Left lobe of liver (tissue), 2 donors: ENCODE measurements around the gene RAPSN. TPM values are rescaled to one million over a fixed set of nuclear protein-coding genes. Genes with fewer than 3 reads are reported as not detected.
A peak's percentile ranks its signal among the peaks of the same experiment; 100 is the strongest.

Source experiments
- ATAC-seq: fragments of 200-7000 bp; cut with Tn5 transposase; one replicate; pipeline ENCODE4 v1.9.1; 2020; ENCODE audit warnings: mild to moderate bottlenecking, moderate library complexity
- DNase-seq: peaks from one replicate; pipeline ENCODE4 v3.0.0-alpha.2; 2020; ENCODE audit warnings: low spot score
- total RNA-seq: library from RNA; stranded (reverse); gene quantifications from one replicate; pipeline ENCODE4 v1.2.1, GENCODE V29; 2021
- donor health status: DM: no; HTN: no; CAD: no; lungs with moderate emphysema.
- donor health status: DM: no; HTN: yes; CAD: no.

The RAPSN gene
- total RNA-seq, 1 donor from 2014 or later = 0.68 TPM

DNA sequence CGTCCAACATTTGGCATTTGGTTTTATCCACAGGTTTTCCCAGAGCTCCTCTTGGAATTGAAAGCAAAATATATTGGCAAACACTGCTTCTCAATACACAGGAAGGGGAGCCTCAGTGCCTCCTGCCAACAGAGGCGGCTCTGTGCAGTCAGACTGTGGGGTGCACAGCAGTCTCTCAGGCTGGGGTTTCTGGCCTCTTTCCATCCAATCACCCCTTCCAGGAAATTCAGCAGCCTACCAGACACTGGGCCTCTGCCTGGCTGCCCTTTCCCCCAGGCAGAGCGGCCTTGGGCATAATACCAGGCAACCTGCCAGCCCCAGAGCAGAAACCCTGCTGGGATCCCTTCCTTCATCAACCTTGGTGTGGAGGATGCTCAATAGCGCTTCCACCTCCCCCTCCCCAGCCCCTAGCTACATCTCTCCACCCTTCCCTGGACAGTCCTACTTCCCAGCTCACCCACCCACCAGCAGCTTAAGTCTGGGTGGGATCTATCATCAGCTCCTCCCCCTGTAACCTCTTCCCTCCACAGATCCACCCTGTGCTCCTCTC, 17.8 kb upstream of the RAPSN start:
- ATAC-seq = peak; percentile 74
- DNase-seq = peak; percentile 76

DNA sequence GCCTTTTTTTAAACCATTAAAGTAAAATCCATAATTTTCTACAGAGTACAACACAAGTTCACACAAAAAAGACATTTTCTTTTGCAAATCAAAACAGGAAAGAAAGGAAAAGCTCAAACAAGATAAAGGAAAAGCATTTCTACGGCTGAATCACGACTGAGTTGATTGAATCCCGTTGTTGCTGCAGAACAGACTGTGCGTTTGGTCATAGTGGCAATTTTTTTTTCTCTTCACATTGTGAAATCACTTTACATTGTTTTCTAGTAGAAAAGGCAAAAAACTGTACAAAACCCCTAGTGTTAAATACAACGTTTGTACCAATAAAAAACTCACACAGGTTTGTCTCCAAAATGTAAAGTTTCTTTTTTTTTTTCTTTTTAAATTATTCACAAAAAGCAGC, 17.3 kb upstream of the RAPSN start:
- DNase-seq = no peak
- ATAC-seq = no peak

DNA sequence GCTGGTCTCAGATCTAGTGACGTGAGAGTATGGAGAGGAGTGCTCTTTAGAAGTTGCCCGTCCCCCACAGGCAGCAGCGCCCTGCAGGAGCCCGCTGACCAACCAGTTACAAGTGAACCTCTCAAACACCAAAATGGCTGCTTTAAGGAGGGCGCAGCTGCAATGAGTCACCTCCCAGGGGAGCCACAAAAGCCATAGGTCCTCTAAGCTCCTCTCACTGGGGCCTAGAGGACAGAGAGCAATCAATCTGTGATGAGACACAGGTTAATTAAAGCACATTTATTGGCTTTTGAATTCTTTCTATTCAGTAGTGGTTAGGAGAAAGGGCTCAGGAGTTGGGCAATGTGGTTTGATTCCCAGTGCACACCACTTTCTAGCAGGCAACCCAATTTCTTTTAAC, 15.5 kb upstream of the RAPSN start:
- ATAC-seq (no peak), DNase-seq (no peak)

DNA sequence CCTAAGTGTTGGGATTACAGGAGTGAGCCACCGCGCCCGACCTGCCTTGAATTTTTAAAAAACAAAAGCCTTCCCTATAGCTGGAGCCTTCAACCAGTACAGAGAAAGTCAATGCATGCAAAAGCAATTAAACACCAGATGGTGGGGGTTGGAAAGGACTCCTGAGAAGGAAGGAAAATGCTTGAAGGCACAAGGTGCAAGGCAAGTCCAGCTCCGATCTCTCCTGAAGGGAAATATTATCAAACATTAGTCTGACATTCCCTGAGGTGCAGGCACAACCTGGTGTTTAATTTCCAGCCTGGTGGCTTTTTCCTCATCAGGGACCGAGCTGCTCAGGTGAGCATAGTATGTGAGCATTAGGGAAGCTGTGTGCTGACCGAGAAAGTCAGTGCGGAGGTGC, 12.9 kb upstream of the RAPSN start:
- no peak for ATAC-seq
- DNase-seq = no peak

DNA sequence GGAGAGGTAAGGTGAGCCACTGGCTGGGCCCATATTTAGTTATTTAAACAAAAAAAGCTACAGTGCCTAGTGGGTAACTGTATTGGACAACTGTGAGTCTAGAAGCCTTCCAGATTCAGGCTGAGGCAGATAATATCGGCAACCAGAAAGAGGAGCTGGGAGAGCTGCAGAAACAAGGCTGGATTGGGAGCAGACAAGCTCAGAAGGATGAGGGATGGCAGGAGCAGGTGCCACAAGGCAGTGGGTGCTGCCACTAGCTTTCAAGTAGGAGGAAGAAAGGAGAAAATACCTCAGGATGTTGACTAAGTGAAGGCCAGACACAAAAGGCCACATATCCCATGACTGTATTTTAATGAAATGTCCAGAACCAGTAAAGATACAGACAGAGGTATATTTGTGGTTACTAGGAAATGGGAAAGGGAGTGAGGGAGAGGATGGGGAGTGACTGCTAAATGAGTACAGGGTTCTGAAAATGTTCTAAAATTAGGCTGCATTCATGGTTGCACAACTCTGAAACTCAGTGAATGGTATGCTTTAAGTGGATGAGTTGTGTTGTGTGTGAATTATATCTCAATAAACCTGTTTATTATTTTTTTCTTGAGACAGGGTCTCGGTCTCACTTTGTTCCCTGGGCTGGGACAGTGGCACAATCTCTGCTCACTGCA, 11.8 kb upstream of the RAPSN start:
- no peak for DNase-seq
- no peak for ATAC-seq

DNA sequence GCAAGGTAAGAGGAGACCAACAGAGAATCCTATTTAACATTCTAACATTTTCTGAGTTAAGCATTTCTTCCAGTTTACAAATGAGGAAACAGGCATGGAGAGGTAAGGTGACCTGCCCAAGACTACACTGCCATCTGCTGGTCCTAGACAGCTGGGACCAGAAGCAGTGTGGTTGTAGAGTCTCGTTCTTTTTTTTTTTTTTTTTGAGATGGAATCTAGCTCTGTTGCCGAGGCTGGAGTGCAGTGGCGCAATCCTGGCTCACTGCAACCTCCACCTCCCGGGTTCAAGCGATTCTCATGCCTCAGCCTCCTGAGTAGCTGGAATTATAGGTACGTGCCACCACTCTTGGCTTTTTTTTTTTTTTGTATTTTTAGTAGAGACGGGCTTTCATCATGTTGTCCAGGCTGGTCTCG, 5.3 kb upstream of the RAPSN start:
- DNase-seq = peak; percentile 79
- ATAC-seq = peak; percentile 91

DNA sequence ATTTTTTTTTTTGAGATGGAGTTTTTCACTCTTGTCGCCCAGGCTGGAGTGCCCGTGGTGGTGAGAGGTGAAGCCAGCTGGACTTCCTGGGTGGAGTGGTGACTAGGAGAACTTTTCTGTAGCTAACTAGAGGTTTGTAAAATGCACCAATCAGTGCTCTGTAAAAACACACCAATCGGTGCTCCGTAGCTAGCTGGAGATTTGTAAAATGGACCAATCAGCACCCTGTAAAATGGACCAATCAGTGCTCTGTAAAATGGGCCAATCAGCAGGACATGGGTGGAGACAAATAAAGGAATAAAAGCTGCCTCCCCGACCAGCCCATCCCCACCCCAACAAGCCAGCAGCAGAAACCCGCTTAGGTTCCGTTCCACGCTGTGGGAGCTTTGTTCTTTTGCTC, 4.4 kb upstream of the RAPSN start:
- DNase-seq (no peak), ATAC-seq (no peak)

DNA sequence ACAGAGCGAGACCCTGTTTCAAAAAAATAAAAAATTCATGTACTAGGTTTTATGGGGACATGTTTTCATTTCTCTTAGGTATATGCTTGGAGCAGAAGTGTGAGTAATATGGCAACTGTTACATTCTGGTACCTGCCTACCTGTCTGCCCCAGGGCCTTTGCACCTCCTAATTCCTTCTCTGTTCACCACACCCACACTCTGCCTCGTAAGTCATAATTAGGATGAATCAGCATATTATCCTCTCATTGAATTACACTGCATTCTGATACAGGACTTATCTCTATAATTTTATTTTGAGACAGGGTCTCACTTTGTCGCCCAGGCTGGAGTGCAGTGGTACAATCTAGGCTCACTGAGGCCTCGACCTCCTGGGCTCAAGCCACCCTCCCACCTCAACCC, 3.1 kb upstream of the RAPSN start:
- no peak for DNase-seq
- ATAC-seq = no peak

DNA sequence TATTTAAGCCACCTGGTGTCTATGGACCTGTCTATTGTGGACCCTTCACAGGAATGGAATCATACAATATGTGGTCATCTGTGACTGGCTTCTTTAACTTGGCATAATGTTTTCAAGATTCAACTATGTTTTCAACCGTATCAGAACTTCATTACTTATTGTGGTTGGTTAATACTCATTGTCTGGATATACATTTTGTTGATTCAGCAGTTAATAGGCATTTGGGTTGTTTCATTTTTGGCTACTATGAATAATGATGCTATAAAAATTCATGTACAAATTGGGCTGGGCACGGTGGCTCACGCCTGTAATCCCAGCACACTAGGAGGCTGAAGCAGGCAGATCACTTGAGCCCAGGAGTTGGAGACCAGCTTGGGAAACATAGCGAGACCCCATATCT, 2.5 kb upstream of the RAPSN start:
- ATAC-seq (no peak), DNase-seq (no peak)

DNA sequence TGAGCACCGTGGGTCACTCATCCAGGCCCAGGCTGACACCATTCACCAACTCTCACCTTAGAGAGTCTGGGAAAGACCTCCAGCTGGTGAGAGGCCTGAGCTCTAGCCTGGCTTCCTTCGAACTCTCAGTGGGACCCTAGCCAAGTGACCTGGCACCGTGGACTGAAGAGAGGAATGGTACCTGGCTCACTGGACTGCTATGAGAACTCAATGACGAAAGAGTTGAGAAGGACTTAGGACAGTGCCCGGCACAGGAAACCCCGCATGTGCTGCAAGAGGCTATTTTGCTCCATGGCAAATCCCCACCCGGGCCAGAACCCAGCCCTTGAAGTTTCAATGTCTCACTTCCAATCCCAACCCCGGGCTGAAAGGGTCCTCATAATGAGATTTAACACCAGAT, 605 bp upstream of the RAPSN start:
- peak; percentile 78 for ATAC-seq
- DNase-seq = peak; percentile 81

DNA sequence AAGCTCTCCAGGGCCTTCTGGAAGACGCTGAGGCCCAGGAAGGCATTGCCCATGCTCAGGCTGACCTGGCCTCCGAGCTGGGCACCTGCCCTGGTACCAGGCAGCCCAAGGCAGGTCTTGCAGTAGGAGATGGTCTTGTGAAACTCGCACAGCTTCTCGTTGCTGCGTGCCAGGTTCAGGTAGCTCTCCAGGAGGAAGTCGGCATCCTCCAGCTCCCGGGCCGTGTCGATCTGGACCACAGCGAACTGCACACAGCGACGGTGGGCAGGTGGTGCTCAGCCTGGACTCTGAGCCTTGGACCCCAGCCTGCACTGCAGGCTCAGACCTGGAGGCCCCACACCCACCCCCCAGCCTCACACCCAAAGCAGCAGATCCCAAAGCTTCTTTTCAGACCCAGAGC, 1.0 kb downstream of the RAPSN start:
- DNase-seq (no peak), ATAC-seq (no peak)

DNA sequence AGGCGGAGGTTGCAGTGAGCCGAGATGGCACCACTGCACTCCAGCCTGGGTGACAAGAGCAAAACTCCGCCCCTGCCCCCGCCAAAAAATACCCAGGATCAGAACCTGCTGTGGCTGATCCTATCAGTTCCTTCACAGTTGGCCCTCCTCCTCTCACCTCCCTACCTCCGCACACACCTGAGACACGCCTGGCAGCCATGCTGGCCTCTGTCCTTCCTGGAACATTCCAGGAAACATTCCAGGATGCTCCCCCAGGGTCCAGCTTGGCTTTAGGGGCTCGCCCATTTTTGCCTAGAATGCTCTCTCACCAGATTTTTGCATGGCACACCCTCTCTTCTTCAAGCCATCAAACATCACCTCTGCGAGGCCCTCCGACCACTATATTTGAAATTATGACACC, 2.1 kb downstream of the RAPSN start:
- ATAC-seq (no peak), DNase-seq (no peak)

DNA sequence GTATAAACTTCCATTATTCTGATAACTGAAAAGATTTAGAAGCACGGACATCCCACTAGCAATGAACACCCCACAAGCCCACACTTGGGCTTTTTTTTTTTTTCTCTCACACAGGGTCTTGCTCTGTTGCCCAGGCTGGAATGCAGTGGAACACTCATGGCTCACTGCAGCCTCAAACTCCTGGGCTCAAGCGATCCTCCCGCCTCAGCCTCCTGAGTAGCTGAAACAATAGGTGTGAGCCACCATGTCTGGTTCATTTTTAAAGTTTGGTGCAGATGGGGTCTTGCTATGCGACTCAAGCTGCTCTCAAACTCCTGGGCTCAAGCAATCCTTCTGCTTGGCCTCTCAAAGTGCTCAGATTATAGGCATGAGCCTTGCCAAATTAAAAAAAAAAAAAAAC, 3.1 kb downstream of the RAPSN start:
- DNase-seq (no peak), ATAC-seq (no peak)

DNA sequence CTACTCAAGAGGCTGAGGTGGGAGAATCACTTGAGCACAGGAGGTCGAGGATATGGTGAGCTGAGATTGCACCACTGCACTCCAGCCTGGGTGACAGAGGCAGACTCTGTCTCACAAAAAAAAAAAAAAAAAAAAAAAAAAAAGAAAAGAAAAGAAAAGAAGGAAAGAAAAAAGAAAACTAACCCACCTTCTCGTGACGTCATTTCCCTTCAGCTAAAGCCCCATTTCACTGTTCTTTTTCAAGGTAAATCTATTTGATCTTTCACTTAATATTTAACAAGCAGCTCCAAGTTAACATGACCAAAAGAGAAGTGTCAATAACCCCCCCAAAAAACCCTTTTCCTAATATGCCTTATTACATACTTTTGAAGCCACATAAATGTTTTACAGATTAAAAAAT, 5.1 kb downstream of the RAPSN start:
- no peak for ATAC-seq
- no peak for DNase-seq

DNA sequence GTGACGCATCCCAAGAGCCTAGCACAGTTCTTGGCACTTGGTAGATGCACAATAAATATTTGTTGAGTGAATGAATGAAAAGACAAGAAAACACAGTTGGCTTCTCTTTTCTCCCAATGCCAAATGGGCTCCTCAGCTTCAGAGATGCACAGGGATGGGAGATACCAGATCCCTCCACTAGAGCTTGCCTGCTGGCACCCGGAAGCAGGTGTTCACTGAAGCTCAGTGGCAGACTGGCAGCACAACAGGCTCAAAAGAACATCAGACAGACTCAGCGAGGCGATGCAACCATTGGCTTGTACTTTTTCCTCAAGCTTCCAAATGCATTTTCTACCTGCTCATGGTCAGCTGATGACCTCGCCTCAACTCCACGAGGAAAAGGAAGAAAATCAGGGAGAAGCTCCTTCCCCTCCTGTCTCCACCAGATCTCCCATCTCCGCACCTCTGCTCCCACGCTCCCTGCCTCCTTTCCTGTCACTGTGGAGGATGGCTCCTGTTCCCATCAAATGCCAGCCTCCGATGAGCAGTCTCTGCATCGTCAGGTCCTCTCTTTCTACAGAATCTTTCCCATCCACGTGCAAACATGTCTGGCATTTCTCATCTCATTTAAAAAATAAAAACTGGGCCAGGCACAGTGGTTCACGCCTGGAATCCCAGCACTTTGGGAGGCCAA, 5.8 kb downstream of the RAPSN start:
- ATAC-seq = peak; percentile 18
- DNase-seq = no peak

DNA sequence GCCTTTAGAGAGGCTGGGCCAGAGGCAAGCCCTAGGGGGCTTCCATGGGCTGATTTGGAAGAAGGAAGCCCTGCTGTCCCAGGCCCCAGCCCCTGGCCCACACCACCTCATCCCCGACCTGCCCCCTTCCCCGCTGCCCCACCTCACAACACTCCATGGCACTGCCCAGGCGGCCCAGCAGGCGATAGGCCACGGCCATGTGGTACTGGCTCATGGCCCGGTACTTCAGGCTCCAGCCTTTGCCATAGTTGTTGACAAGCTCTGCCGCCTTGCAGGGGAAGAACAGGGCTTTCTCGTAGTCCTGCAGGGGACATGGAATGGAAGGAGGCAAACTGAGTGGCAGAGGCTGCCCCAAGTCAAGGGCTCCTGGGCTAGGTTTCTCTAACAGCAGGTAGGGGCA, 6.4 kb downstream of the RAPSN start:
- peak; percentile 39 for ATAC-seq
- DNase-seq = no peak

DNA sequence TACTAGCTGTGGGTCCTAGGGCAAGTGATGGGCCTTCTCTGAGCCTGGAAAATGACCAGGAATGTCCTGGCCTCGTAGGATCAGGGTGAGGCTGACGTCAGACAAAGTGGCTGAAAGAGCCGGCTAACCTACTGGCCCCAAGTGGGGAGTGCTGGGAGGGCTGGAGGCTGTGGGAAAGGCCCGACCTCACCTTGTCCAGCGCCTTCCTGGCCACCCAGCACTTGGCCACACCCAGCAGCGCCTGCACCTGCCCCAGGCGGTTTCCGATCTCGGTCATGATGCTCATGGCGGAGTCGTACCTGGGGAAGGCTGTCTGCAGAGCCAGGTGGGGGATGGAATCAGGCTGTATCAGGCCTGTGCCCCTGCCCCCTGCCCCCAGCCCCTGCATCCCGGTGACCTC, 7.5 kb downstream of the RAPSN start:
- ATAC-seq (no peak), DNase-seq (no peak)

DNA sequence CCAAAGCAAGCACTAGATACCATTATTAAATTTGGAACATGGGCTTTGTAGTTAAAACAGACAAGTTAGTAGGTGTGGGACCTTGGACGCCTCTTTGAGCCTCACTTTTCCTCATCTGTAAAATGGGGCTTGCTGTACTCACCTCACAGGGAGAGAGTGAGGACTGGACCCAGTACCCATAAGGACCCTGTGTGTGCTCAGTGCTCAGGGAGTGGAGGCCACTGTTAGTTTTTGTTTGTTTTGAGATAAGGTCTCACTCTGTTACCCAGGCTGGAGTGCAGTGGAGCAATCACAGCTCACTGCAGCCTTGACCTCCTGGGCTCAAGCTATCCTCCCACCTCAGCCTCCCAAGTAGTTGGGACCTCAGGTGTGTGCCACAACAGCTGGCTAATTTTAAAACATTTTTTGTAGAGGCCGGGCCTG, 8.9 kb downstream of the RAPSN start:
- no peak for ATAC-seq

DNA sequence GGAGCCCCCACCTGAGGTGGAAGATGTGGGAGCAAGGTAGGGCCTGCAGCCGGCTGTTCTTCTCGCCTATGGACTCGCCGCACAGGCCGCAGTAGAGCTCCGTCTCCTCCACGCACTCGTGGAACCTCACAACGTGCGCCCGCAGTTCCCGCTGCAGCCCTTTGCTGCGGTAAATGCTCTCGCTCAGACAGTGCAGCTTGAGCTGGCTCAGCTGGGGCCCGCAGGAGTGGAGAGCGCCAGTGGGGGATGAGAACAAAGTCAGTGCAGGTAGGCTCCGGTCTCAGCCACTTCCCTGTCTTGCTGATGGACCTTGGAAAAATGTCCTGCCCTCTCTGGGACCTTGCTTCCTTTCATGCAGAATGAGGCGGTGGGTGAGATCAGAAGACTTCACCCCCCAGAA, 10.2 kb downstream of the RAPSN start:
- no peak for DNase-seq
- no peak for ATAC-seq

More for the DNA sequence above, 8.9 kb downstream of the RAPSN start:
- DNase-seq = no peak

DNA sequence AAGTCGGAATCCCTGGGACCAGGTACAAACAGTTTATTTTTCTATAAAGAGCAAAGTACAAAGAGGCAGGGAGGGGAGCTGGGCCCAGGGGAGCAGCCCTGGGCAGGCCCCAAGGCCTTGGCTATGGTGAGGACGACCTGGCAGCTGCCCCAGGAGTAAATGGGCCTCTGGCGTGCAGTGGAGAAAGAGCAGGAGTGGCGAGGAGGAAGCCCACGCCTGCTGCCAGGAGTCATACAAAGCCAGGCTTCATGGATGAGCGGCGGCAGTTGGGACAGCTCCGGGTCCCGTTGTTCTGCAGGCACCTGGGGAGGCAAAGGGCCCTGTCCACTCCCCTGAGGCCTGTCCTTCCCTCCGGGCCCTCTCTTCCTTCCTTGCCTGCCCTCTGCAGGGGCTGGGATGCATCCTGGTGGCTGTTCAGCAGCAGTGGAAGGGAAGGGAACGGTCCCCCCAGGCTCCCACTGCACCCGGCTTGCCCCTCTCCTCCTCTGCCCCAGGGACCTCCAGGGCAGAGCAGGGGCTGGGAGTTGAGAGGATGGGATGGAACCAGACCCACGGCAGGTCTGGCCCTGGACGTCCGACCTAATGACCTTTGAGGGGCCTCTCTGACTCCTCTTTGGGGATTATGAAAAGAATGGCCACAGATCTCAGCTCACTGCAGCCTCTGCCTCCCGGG, 11.1 kb downstream of the RAPSN start:
- peak; percentile 94 for DNase-seq
- ATAC-seq = peak; percentile 82

DNA sequence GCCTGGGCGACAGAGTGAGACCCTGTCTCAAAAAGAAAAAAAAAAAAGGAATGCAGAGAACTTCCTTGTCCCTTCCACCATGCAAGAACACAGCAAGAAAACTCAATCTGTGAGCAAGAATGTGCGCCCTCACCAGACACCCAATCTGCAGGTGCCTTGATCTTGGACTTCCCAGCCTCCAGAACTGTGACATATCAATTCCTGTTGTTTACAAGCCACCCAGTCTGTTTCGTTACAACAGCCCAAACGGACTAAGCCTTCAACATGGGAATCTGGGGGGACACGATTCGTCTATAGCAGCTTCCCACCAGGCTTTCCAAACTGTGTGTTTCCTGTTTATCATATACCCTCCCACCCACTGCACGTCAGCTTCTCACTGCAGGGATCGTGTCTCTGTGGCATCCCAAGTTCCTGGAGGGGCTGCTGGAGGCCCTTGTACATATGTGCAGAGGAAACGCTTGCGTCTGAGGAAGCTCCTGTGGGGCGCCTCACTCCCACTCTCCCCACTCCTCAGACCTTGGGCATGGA, 11.7 kb downstream of the RAPSN start:
- ATAC-seq (no peak), DNase-seq (no peak)

DNA sequence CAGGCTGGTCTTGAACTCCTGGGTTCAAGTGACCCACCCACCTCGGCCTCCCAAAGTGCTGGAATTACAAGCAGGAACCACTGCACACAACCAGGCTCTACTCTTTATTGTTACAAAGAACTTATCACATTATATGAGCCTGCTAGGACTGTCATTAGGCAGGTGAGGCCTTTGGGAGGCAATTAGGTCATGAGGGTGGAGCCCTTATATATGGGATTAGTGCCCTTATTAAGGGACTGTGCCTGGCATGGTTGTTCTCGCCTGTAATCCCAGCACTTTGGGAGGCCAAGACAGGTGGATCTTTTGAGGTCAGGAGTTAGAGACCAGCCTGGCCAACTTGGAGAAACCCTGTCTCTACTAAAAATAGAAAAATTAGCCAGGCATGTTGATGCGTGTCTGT, 12.2 kb downstream of the RAPSN start:
- DNase-seq = no peak
- ATAC-seq = no peak
